ENCODE results near the gene BRCA2.

BRCA2 gene

GRCh38 chr13:32390484-32390883 lies 75.2 kb downstream of the BRCA2 start:
- no peak for DNase-seq

GRCh38 chr13:32391101-32391619 lies 75.9 kb downstream of the BRCA2 start:
- DNase-seq: no peak

- no peak for DNase-seq
Measured at GRCh38 chr13:32403108-32403507, 87.8 kb downstream of the BRCA2 start.

- DNase-seq: no peak
Measured at GRCh38 chr13:32407854-32408253, 92.5 kb downstream of the BRCA2 start.

GRCh38 chr13:32408296-32409000 lies 93.1 kb downstream of the BRCA2 start:
- DNase-seq: no peak

GRCh38 chr13:32409001-32409313 lies 93.6 kb downstream of the BRCA2 start:
- DNase-seq: no peak

GRCh38 chr13:32409561-32410421 lies 94.5 kb downstream of the BRCA2 start:
- DNase-seq: peak; percentile 81

- no peak for DNase-seq
Measured at GRCh38 chr13:32413284-32413683, 98.0 kb downstream of the BRCA2 start.

- no peak for DNase-seq
Measured at GRCh38 chr13:32414580-32414979, 99.3 kb downstream of the BRCA2 start.

- no peak for DNase-seq
Measured at GRCh38 chr13:32415019-32415418, 99.7 kb downstream of the BRCA2 start.

- DNase-seq: no peak
Measured at GRCh38 chr13:32417995-32418394, 102.7 kb downstream of the BRCA2 start.

GRCh38 chr13:32419862-32420261 lies 104.6 kb downstream of the BRCA2 start:
- no peak for DNase-seq

GRCh38 chr13:32423592-32423991 lies 108.3 kb downstream of the BRCA2 start:
- no peak for DNase-seq

- DNase-seq: no peak
Measured at GRCh38 chr13:32425158-32425557, 109.8 kb downstream of the BRCA2 start.

- DNase-seq: no peak
Measured at GRCh38 chr13:32426191-32426989, 111.1 kb downstream of the BRCA2 start.

- no peak for DNase-seq
Measured at GRCh38 chr13:32426990-32427851, 111.9 kb downstream of the BRCA2 start.

- DNase-seq: peak; percentile 21
Measured at GRCh38 chr13:32427852-32428580, 112.7 kb downstream of the BRCA2 start, which contains the start of gene N4BP2L1. TSS of gene N4BP2L1 (minus strand) at chr13:32428130. CDS start at chr13:32428082, 48 bp downstream.

- no peak for DNase-seq
Measured at GRCh38 chr13:32428581-32429432, 113.5 kb downstream of the BRCA2 start.

- no peak for DNase-seq
Measured at GRCh38 chr13:32429433-32429909, 114.2 kb downstream of the BRCA2 start.

GRCh38 chr13:32430018-32430747 lies 114.9 kb downstream of the BRCA2 start:
- no peak for DNase-seq

All from fibroblast of skin of right quadriceps (primary cell).